Superior temporal gyrus (tissue), 1 donor: ENCODE results near the gene SUGP2.
"Not testable (repeated sequence)": the region's sequence is repeated elsewhere in the genome, so short reads cannot be mapped to it uniquely, and the experiment has no call there.

Source experiments
- DNase-seq: peaks from one replicate; pipeline ENCODE4 v3.0.0-alpha.2; 2016; ENCODE audit errors: extremely low spot score

Gene SUGP2

DNA sequence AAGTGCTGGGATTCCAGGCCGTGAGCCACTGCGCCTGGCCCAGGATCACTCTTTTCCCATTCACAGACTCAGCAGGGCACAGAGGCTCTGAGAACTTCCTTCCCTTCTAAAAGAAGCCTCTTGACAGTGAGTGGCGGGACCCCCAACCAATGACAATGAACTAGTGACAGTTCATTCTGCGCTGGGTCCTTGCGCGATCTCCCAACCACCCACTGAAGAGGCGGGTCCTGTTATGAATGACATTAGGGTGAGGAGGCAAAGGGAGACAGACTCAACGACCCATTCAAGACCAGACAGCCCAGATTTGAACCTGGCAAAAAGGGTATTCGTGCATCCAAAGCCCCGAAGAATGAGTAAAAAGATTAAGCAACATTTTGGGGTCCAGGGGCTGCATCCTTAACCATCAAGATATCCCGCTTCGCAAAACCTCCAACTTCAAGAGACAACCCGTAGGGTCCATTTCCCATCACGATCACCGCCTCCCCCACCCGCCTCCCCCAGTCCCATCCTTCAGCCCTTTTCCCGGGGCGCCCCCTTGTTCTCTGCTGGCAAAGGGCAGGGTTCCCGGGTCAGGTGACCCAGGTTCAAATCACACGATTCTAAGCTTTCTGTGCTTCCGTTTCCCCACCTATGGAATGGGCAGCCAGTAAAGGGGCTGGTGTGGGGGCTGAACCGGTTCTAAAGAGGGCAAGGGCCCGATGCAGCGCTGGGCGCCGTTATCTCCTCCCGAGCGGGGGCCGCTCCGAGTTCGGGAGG is 719 bp downstream of the SUGP2 start:
- peak; percentile 82 for DNase-seq

DNA sequence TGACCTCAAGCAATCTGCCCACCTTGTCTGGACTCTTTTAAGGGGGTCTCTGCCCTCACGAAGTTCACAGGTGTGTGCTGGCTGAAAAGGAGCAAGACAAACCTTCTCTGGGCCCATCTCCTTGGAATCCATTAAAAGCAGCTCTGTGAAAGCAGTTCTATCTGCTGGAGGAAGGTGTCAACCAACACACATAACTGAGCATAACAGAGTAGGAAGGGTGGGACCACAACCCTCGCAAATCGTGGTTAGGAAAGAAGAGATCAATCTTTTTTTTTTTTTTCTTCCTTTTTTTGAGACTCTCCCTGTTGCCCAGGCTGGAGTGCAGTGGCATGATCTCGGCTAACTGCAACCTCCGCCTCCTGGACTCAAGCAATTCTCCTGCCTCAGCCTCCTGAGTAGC is 1.4 kb downstream of the SUGP2 start:
- no peak for DNase-seq

DNA sequence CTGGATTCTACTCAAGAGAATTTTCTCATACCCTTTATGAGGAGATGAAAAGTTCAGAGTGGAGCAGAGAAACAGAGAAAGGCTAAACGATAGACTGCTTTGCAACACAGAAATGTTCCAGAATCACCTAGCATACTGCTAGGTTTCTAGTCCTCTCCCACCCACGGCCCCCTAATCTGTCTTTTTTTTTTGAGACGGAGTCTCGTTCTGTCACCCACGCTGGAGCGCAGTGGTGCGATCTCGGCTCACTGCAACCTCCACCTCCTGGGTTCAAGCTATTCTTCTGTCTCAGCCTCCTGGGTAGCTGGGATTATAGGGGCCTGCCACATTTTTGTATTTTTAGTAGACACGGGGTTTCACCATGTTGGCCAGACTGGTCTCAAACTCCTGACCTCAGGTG is 4.8 kb downstream of the SUGP2 start:
- DNase-seq, result no peak

DNA sequence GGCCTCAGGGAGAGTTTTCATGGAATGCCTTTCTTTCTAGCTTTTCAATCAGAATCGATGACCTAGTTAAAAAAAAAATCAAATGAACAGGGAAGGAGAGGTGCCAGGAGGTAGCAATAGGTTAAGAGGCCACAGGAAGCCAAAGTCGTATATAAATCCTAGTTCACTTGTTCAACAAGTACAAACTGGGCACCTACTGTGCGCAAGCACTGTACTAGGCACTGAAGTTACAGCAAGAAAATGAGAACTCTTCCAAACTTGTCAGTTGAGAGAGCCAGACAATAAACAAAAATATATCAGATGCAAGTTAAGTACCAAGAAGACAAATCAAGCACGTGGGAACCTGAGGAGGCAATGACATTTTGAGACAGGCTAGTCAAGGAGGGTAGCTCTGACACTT is 6.1 kb downstream of the SUGP2 start:
- no peak for DNase-seq

DNA sequence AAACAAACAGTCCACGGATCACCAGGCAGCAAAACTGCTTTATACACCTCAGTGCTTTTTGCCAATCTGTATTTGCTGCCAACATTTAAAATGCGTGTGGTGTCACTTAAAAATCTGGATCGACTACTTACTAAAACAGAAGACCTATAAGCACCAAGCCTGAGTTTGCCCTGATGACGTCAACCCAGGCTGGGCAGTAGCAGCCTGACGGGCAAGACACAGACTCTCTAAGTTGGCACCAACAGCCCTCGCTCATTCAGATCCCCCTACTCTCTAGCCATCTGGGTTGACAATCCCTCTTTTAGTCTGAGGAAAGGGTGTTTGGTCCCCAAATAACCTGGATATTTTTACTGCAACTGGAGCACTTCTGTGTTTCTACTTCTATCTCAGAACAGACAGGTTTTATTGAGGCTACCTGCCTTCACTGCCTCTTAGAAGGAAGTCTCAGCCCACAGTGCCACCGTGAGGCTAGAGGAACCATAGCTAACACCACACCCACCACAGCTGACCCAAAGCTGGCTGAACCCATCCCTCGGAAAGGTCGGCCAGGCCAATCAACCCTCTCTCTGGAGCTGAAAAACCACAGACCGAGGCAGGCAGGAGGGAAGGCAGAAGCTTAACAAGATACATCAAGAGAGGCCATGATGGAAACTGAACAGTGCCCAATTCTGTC is 6.9 kb downstream of the SUGP2 start:
- DNase-seq, result peak; percentile 17

DNA sequence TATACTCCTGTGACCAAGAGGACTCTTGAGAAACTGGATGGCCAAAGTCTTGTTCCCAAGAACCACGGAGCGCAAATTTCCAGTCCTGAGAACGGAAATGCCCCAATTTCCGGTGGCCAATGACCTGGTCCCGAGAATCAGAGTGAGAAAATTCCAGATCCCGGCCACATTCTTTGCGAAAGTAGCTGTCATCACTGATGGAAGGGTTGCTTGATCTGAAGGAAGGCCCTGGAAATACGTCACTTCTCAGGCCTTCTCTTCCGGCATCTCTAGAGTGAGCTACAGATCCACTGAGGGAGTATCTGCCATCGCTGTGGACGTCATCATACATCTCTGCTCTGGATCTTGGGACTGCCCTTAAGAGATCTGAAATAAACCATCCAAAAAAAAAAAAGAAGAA is 7.5 kb downstream of the SUGP2 start:
- no peak for DNase-seq

DNA sequence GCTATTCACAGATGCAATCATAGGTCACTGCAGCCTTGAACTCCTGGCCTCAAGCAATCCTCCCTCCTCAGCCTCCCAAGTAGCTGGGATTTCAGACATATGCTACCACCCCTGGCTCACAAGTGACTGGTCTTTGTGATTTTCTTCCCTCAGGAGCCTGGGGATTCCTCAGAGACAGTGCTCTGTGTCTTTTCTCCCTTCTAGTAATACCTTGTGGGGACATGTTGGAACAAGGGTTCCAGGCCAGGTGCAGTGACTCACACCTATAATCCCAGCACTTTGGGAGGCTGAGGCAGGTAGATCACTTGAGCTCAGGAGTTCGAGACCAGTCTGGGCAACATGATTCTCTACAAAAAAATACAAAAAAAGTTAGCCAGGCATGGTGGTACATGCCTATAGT is 9.9 kb downstream of the SUGP2 start:
- not testable (repeated sequence) for DNase-seq

DNA sequence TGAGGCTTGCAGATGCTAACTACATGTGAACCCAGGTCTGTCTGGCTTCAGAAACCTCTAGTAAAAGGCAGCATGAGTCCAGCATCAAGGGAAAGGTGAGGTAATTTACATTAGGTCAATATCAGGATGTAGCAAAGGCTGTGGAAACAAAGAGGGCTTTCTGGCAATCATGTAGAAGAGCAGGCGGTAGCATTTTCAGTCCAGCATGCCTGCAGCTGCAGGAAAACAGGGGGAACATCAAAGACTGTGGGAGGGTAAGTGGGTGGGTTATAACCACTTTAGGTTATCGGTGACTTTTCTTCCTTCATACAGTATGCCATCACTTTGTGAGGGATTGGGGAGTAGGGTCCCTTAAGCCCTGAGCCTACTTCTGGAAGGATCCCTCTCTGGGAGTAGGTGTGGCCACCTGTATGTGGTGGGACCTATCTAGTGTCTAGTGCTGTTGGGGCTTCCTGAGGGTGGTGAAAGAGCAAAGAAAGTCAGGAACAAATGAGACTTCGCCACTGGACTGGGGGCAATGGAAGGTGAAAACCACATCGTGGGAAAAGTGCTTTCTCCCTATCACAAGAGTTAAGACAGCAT is 10.8 kb downstream of the SUGP2 start:
- no peak for DNase-seq

DNA sequence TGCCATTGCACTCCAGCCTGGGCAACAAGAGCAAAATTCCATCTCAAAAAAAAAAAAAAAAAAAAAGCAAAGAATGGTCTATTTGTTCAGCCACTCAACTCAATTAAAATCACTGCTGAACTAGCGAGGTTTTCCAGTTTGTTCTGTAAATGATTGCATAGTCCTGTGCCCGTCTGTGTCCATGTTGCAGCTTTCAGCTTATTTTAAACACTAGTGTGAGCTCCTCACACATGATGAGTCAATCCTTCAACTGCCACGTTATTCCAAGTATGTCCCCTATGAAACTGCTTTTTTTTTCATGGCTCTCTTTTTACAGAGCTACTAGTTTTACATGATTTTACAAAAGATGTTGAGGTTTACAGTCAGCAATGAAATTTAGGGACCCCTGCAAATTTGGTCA is 12.2 kb downstream of the SUGP2 start:
- peak; percentile 62 for DNase-seq

DNA sequence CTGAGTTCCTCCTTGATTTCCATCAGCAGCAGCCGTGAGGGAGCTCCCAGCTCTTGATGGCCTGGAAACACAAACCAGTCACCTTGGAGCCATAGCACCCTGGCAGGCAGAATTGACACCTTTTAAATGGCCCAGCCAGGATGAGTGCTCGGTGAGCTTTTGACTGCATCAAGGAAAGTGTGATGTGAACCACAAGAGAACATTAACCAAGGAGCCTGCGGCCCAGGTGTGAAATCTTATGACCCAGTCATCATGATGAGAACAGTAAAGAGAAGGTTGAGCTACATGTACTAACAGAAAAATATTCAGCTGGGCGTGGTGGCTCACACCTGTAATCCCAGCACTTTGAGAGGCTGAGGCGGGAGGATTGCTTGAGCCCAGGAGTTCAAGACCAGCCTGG is 22.8 kb downstream of the SUGP2 start:
- no peak for DNase-seq

DNA sequence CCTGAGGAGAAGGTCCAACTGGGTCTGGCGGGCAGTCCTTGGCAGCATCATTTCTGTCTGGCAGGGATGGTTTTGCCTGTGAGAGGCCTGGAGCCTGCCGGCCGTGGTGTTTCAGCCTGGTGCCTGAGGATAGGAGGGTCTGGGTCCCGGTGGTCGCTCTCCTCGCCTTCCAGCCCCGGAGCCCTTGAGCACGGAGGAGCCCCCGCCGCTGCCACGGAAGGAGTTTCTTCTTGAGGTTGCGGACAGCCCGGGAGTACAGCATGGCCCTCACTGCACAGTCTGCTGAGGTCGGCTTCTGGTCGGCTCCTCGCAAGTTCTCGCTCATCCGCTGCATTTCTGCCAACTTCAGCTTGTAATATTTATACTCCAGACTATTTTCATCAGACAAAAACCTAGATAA is 23.4 kb downstream of the SUGP2 start:
- no peak for DNase-seq

DNA sequence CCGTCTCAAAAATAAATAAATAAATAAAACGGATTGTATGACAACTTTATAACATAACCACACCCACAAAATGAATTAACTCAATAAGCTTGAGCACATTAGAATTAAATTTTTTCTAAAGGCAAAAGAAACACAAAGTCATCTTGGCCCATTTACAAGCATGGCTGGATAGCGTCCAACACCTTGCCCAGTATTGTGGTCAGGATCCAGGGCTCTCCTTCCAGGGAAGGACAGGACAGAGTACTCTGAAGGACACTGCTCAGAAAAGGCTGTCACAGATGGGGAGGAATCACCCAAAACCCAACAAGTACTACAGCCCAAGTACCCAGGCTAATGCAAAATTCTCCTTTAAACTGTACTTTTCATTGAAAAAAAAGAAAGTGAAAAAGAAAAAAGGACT is 27.1 kb downstream of the SUGP2 start:
- no peak for DNase-seq

DNA sequence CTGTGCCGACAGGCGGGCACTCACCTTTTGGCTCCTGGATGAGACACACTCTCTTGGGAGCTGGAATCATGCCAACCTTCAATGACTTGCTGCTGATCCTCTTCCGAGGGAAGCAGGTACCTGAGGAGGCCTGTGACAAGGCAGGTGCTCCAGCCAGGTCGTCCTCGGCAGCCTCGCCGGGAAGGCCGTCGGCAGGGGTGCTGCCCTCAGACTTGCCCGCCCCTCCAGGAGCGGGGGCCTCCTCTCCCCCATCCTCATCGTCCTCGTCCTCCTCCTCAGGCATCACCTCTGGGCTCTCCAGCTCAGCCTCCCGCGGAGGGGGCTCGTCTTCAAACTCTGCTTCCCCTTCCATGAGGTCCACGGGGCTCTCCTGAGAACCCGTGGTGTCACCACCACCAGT is 29.2 kb downstream of the SUGP2 start:
- DNase-seq, result no peak

DNA sequence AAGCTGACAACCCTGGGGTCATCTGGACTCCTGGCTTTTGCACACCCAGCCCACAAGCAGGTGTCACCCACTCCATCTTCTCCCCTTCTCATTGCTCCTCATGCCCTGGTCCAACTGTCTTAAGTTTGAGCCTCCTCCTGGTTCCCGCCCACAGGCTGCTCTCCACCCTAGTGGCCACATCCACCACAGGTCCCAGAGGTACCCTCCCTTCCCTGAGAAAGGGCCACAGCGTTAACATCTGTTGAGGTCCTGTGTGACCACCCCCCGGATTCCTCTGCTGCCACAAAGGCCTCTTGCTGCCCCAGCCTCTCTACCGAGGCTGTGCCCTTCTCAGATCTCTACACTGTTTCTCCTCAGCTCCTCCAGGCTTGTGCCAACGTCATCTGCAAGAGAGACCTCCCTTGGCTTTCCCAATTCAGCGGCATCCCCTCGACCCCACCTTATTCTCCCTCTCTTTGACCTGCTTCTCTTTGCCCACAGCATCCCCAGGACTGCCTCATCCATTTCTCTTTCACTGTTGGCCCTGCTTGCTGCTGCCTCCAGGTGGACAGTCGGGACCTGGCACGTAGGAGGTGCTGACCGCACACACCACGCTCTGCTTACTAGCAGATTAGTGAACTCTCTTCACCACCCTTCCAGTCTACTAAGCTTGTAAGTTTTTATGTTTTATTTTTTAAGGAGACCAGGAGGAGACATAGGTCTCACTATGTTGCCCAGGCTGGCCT is 33.3 kb downstream of the SUGP2 start:
- DNase-seq, result no peak

DNA sequence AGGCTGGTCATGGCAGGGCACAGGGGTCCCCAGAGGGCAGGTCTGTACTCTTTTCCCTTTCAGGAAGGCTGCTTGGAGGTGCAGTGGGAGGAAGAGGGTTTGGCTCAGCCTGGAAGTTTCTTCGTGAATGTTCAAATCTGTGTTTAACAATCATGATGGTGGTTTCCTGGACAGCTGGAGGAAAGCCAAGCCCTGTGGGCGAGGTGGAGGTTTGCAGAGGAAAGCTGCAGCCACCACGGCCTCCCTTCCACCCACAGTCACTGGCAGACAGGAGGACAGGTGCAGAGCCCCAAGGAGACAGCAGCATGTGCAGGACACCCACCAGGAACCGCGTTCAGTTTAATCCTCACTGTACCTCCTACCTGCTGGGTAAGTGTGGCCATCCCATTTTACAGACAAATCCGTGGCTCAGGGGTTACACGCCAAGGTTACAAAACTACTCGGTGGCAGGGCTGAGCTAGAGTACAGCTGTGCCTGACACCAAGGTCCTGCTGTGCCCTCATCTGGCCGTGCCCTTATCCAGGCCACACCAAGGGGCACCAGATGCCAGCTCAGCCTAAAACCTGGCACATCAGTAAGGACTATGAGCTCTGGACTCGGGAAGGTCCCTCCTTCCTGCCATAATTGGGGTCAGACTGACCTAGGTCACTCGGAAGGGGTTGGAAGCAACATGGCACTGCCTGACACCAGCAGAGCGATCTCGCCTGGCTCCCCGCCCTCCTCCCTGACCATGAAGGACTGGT is 34.1 kb downstream of the SUGP2 start:
- DNase-seq, result peak; percentile 24

DNA sequence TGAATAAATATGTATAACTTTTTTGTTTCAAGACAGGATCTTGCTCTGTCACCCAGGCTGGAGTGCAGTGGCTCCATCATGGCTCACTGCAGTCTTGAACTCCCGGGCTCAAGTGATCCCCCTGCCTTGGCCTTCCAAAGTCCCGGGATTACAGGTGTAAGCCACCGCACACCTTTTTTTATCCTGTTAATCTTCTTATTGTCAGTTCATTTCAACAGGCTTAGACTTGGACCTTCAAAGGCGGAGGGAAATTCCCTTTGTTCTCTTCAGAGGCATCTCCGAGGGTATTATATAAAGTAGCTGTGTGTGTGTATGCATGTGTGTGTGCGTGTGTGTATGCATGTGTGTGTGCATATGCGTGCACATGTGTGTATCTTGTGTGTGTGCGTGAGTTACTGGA is 35.0 kb downstream of the SUGP2 start:
- DNase-seq, result no peak

DNA sequence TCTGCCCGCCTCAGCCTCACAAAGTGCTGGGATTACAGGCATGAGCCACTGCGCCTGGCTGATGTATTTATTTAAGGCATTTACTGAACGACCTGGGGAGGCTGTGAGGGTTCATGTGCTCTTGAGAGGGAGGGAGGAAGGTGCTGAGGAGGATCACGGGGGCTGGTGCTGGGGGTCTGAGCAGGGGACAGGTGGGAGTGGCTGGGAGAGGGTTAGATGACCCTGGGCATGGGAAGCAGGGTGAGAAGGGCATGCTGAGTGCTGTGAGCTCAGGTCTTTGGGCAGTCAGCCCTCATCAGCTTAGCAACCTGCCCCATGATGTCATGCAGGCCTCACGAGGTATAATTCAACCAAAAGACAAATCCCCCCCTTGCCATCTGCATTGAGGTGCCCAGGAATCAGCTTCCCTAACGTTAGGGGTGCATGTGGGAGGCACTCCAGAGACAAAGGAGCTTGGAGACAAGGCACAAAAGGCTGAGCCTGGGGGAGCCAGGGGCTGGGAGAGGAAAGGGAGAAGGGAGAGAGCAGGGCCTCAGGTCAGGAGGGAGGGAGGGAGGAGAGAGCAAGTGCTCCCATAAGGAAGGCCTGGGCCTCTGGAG is 36.4 kb downstream of the SUGP2 start:
- no peak for DNase-seq

DNA sequence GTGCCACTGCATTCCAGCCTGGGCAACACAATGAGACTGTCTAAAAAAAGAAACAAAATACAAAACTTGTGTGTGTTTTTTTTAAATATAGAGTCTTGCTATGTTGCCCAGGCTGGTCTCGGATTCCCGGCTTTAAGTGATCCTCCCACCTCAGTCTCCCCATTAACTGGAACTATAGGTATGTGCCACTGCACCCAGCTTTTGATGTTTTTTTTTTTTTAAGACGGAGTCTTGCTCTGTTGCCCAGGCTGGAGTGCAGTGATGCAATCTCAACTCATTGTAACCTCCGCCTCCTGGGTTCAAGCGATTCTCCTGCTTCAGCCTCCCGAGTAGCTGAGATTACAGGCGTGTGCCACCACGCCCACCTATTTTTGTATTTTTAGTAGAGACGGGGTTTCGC is 37.0 kb downstream of the SUGP2 start:
- DNase-seq, result no peak

DNA sequence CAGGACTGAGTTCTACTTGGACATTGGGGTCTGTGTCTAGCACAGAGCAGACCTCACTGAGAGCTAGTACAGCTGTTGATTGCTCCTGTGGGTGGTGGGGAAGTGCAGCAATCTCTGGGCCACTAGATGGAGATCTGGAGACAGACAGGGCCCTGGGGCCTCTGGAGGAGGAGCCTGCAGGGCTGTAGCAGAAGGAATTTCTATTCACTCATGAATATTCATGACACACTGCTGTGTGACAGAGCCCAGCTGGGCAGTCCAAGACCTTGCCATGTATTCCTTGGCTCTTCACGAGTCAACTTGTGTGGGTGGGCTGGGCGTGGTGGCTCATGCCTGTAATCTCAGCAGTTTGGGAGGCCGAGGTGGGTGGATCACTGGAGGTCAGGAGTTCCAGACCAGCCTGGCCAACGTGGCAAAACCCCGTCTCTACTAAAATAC is 37.5 kb downstream of the SUGP2 start:
- peak; percentile 85 for DNase-seq

DNA sequence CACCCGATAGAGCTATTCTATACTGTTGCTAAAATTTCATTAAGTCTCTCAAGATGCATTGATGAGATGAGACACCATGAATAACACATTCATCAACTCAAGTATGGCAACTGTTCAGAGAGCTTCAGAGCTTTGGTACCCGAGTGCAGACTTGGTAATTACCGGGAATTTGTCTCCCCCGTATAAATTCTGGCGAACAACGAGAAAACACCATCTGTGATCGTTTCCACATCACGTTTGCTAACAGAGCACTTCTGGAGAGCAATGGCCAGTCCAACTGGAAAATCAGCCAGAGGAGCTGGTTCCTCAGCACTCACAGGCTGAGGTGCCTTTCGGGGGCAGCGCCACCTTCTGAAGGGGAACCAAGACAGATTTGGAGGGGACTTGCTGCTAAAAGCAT is 40.2 kb downstream of the SUGP2 start:
- DNase-seq, result no peak

DNA sequence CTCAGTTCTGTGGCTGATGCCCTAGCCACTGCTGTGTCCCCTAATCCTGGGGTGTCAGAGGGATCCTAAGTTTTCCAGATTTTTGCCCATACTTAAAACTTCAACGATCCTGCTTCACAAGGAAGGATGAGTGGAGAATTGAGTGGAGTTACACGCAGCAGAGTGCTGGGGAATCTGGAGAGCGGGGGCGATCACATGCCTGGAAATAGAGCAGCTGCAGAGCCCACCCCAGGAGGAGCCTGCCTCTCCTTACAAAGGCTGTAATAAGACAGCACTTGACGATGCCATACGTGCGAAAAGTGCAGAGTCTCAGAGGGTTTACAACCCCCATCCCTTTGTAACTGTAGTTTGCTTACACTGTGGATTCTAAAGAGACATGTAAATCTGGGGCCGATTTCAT is 40.6 kb downstream of the SUGP2 start:
- peak; percentile 33 for DNase-seq
